Colonic mucosa (tissue), 4 donors: ENCODE measurements around the gene DISC1. TPM values are rescaled to one million over a fixed set of nuclear protein-coding genes. Genes with fewer than 3 reads are reported as not detected.
"Not testable (repeated sequence)": the region's sequence is repeated elsewhere in the genome, so short reads cannot be mapped to it uniquely, and the experiment has no call there.

Experiments used
- DNase-seq: peaks from one replicate; pipeline ENCODE4 v3.0.0-alpha.2; 2020
- H3K27ac ChIP-seq: fragments of 200-600 bp; one replicate; pipeline ENCODE4 v1.8.0; 2021
- H3K27me3 ChIP-seq: fragments of 200-600 bp; one replicate; pipeline ENCODE4 v1.8.0; 2021
- H3K36me3 ChIP-seq: fragments of 200-600 bp; one replicate; pipeline ENCODE4 v1.8.0; 2021
- H3K4me1 ChIP-seq: fragments of 200-600 bp; one replicate; pipeline ENCODE4 v1.8.0; 2021; ENCODE audit warnings: mild to moderate bottlenecking
- H3K4me3 ChIP-seq: fragments of 200-600 bp; one replicate; pipeline ENCODE4 v1.8.0; 2021
- H3K9ac ChIP-seq, 2 donors: one replicate each; pipeline ENCODE4 v1.7.0; 2013; ENCODE audit warnings: control low read depth in 2 of 2, low read depth in 2 of 2, low read length in 2 of 2
- H3K9me3 ChIP-seq: fragments of 200-600 bp; one replicate; pipeline ENCODE4 v1.8.0; 2021
- CTCF ChIP-seq: fragments of 200-600 bp; IDR thresholded peaks from one replicate; pipeline ENCODE4 v1.8.0; 2022; ENCODE audit warnings: antibody characterized with exemption, mild to moderate bottlenecking
- intact Hi-C: fragments of 100-400 bp; cut with DNase I; formaldehyde crosslinking; loops from one replicate; pipeline ENCODE4 v1.14.1; 2022
- total RNA-seq, 2 donors: library from RNA; stranded (reverse); fragmentation: NEBNext Ultra II Directional in 1 of 2; extraction: Animal tissue kit (Norgen Biotek cat#: 25700) in 1 of 2; gene quantifications; one replicate each; pipeline ENCODE4 v1.2.1, GENCODE V29; 2021
- donor health status: healthy.
- donor health status: DM: no; HTN: no; CAD: no.
- donor health status: DM: no; HTN: no; CAD: no.

DISC1 gene
- total RNA-seq, 2 donors from 2014 or later: 3.4 to 5.3 TPM

DNA sequence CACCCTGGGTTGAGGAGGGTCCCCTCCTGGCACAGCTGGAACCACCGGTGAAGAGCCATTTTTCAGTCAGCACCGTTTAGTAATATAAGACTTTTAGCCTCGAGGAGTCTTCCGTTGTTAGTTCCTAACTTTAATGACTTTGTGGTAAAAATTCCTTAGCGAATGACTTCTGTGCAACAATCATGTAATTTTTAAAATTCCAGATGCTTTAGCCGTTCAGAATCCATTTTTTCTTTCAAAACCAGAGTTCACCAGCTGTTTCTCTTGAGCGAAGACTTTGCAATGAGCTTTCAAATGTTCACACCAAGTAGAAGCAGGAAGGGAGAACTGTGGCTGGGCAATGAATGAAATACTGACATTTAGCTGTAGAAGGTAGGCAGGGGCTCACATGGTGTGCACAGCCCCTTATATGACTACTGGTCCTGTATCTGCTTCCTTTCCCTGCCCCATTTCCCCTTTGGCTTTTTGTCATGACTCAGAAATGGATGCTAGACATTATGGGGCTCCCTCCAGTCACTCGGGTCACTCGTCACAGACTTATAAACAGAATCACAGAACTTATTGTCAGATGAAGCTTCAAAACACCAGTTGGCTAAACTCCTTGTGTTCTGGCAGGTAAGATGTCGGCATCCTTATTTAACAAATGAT lies 4.1 kb downstream of the DISC1 start:
- TF ChIP-seq CTCF: no peak
- no peak for DNase-seq
- Histone ChIP-seq H3K9ac (no peak overlapping the region), H3K4me1 (no peaks in the 10 kb centered on the region), H3K9me3 (no peaks in the 10 kb centered on the region), H3K4me3 (no peak overlapping the region), H3K36me3 (no peaks in the 10 kb centered on the region), H3K27ac (no peak overlapping the region), H3K27me3 (no peaks in the 10 kb centered on the region)
- intact Hi-C loops: no loop called here

- Histone ChIP-seq H3K27ac (no peak overlapping the region), H3K9ac (no peak overlapping the region), H3K9me3 (no peaks in the 10 kb centered on the region), H3K36me3 (no peaks in the 10 kb centered on the region), H3K4me1 (no peaks in the 10 kb centered on the region), H3K4me3 (no peak overlapping the region), H3K27me3 (no peaks in the 10 kb centered on the region)
- no peak for DNase-seq
- intact Hi-C loops: no loop called here
- no peak for TF ChIP-seq CTCF
Observed at GRCh38 chr1:231631717-231632116, 5.1 kb downstream of the DISC1 start.

DNA sequence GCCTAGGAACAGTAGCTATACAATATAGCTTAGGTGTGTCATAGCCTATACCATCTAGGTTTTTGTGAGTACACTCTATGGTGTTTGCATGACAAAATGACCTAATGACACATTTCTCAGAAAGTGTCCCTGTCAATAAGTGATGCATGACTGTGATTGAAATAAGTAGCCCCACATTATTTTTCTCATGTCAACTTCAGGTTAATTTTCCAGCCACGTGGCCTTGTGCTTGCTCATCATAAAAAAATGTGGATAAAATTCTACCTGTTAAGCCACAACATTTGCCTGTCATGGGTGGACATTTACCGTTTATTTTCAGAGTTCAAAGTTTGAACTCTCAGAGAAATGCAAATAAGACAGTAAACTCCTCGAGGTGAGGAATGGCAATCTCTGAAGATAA lies 5.5 kb downstream of the DISC1 start:
- Histone ChIP-seq H3K9ac (no peak overlapping the region), H3K9me3 (no peaks in the 10 kb centered on the region), H3K4me3 (no peak overlapping the region), H3K36me3 (no peaks in the 10 kb centered on the region), H3K27ac (no peak overlapping the region), H3K4me1 (no peaks in the 10 kb centered on the region), H3K27me3 (no peaks in the 10 kb centered on the region)
- DNase-seq: no peak
- intact Hi-C loops: no loop called here
- TF ChIP-seq CTCF: no peak

DNA sequence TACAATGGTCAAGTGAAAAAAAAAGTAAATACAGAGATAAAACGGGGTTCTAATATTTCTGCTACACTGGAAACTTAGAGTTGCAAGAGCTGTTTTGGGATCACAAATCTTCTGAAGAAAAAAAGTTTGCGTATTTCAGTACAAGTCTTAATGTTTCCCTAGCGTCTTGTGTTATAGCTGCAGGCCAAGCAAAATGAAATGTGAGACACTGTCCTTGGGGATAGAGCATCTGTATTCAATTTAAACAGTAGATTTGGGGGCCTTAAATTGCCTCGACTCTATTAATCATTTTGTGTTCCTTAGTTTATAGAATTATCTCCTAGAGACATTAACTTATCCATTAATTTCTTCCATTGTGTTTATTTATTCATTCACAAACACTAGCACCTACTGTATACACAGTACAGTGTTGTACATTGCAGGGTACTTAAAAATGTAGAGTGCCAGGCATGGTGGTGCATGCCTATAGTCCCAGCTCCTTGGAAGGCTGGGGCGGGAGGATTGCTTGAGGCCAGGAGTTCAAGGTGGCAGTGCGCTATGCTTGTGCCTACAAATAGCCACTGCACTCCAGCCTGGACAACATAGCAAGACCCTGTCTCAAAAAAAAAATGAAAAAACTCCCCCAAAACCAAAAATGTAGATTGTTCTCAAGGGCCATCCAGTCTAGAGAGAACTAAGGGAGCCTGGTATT lies 7.9 kb downstream of the DISC1 start:
- no peaks in the 10 kb centered on the region for H3K4me1 ChIP-seq
- no peaks in the 10 kb centered on the region for H3K27me3 ChIP-seq
- H3K36me3 ChIP-seq: no peaks in the 10 kb centered on the region
- H3K4me3 ChIP-seq: no peak overlapping the region
- no peaks in the 10 kb centered on the region for H3K9me3 ChIP-seq
- no peak for DNase-seq
- H3K9ac ChIP-seq: no peak overlapping the region
- no peak for TF ChIP-seq CTCF
- intact Hi-C loops: no loop called here
- H3K27ac ChIP-seq: no peak overlapping the region

DNA sequence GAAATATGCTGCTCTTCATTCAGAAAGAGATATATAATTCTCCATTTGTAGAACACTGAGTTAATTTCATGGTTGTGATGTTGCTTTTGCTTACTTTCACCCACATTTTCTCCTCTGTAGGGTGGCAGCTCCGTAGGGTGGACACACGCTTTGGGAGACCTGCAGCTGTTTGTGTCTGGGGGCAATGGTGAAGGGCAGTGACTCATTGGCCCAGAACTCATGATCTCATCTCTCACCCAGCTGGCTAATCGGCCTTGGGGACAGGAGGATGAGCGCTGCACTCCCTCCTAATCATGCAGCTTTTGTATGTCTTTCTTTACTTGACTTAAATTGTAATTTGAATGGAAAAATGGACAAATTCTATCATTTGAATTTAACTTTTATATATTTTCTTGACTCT lies 9.6 kb downstream of the DISC1 start:
- Histone ChIP-seq H3K4me1 (no peaks in the 10 kb centered on the region), H3K27ac (no peak overlapping the region), H3K27me3 (no peaks in the 10 kb centered on the region), H3K4me3 (no peak overlapping the region), H3K9me3 (no peaks in the 10 kb centered on the region), H3K36me3 (no peaks in the 10 kb centered on the region), H3K9ac (no peak overlapping the region)
- DNase-seq: no peak
- no peak for TF ChIP-seq CTCF
- intact Hi-C loops: no loop called here

GRCh38 chr1:231636922-231637321 lies 10.3 kb downstream of the DISC1 start:
- H3K27ac ChIP-seq, intact Hi-C loops, H3K9ac ChIP-seq, H3K36me3 ChIP-seq, H3K9me3 ChIP-seq, H3K4me3 ChIP-seq, DNase-seq, H3K4me1 ChIP-seq, H3K27me3 ChIP-seq: not testable (repeated sequence)
